SK-N-SH (cell line): Measurements from ENCODE around the gene RBM33. TPM values are rescaled to one million over a fixed set of nuclear protein-coding genes. Genes with fewer than 3 reads are reported as not detected.

Experiments
- CTCF ChIA-PET: fragments of 300-600, 350-600 bp; formaldehyde crosslinking; extraction: SDS; loops from one replicate; lab custom pipeline; 2021; lab: Yijun Ruan, JAX
- POLR2A ChIA-PET: fragments of 350-600 bp; sonication (Branson Sonifier 250); formaldehyde crosslinking; extraction: SDS; loops from one replicate; lab custom pipeline; 2020; ENCODE audit warnings: antibody characterized with exemption, inconsistent platforms; lab: Yijun Ruan, JAX
- DNase-seq: peaks from one replicate; pipeline ENCODE4 v3.0.0; 2012
- H2AFZ ChIP-seq: fragments of 200-600 bp; sonication (generic); 2 replicates; pipeline ENCODE4 v1.8.1; 2016; ENCODE audit warnings: antibody characterized with exemption, mild to moderate bottlenecking, low read depth
- H3F3A ChIP-seq: fragments of 200-600 bp; sonication (generic); replicated peaks from 2 replicates; pipeline ENCODE3; 2016; ENCODE audit warnings: antibody characterized with exemption, mild to moderate bottlenecking; ENCODE audit not compliant: insufficient read depth
- H3K27ac ChIP-seq, 2 experiments: fragments of 200-500 bp in 1 of 2; fragments of 200-600 bp in 1 of 2; sonication (Bioruptor generic) in 1 of 2; sonication (generic), shearing (Covaris generic) in 1 of 2; 2 replicates each; pipeline versions ENCODE4 v1.5.1 to v1.6.1; 2014 to 2016; ENCODE audit warnings: low read depth in 2 of 2, inconsistent platforms in 1 of 2, low read length in 1 of 2, mild to moderate bottlenecking in 1 of 2, mixed read lengths in 1 of 2
- H3K27me3 ChIP-seq: fragments of 200-600 bp; sonication (generic), shearing (Covaris generic); 2 replicates; pipeline ENCODE4 v1.6.1; 2016; ENCODE audit warnings: mixed run types; ENCODE audit not compliant: insufficient read depth
- H3K36me3 ChIP-seq, 2 experiments: fragments of 200-500 bp in 1 of 2; fragments of 200-600 bp in 1 of 2; sonication (Bioruptor generic) in 1 of 2; sonication (generic) in 1 of 2; replicated peaks in 1 of 2; 2 replicates each; pipeline versions ENCODE3 to v1.5.1; 2014 to 2016; ENCODE audit warnings: low read length in 1 of 2, mild to moderate bottlenecking in 1 of 2; ENCODE audit not compliant: insufficient read depth in 2 of 2, control insufficient read depth in 1 of 2
- H3K4me1 ChIP-seq, 2 experiments: fragments of 200-500 bp in 1 of 2; fragments of 200-600 bp in 1 of 2; sonication (Bioruptor generic) in 1 of 2; sonication (generic), shearing (Covaris generic) in 1 of 2; 2 replicates each; pipeline versions ENCODE4 v1.5.1 to v1.6.1; 2014 to 2016; ENCODE audit warnings: low read depth in 1 of 2, low read length in 1 of 2, mixed run types in 1 of 2; ENCODE audit not compliant: insufficient read depth in 2 of 2, control insufficient read depth in 1 of 2
- H3K4me2 ChIP-seq: fragments of 200-600 bp; sonication (generic), shearing (Covaris generic); 2 replicates; pipeline ENCODE4 v1.6.1; 2017; ENCODE audit warnings: mixed run types
- H3K4me3 ChIP-seq, 2 experiments: fragments of 200-500 bp in 1 of 2; fragments of 200-600 bp in 1 of 2; sonication (Bioruptor generic) in 1 of 2; sonication (generic), shearing (Covaris generic) in 1 of 2; 2 replicates each; pipeline versions ENCODE4 v1.5.1 to v1.8.1; 2014 to 2016; ENCODE audit warnings: low read depth in 2 of 2, inconsistent platforms in 1 of 2, low read length in 1 of 2, mild to moderate bottlenecking in 1 of 2, mixed read lengths in 1 of 2, moderate library complexity in 1 of 2
- H3K79me2 ChIP-seq: fragments of 200-600 bp; sonication (generic); 2 replicates; pipeline ENCODE4 v1.8.1; 2017; ENCODE audit warnings: mild to moderate bottlenecking; ENCODE audit not compliant: insufficient read depth
- H3K9ac ChIP-seq: fragments of 200-600 bp; sonication (generic); 2 replicates; pipeline ENCODE4 v1.6.1; 2017; ENCODE audit warnings: mixed run types
- H3K9me2 ChIP-seq: fragments of 200-600 bp; sonication (generic); 2 replicates; pipeline ENCODE4 v1.6.1; 2017; ENCODE audit warnings: mixed run types
- H3K9me3 ChIP-seq: fragments of 200-600 bp; sonication (generic); 2 replicates; pipeline ENCODE4 v1.6.1; 2017; ENCODE audit warnings: mixed run types, mild to moderate bottlenecking, moderate library complexity
- H4K20me1 ChIP-seq: fragments of 200-600 bp; sonication (generic); 2 replicates; pipeline ENCODE4 v1.6.1; 2017; ENCODE audit warnings: mild to moderate bottlenecking, mixed run types; ENCODE audit not compliant: insufficient read depth
- CHD2 ChIP-seq: fragments of 150-350 bp; IDR thresholded peaks from 2 replicates; pipeline ENCODE4 v1.6.1; 2018; ENCODE audit warnings: low read length; ENCODE audit not compliant: partially characterized antibody
- CTCF ChIP-seq: fragments of 200-600 bp; sonication (generic); IDR thresholded peaks from 2 replicates; pipeline ENCODE4 v1.6.1; 2017; ENCODE audit warnings: antibody characterized with exemption, mild to moderate bottlenecking, moderate library complexity
- MEF2A ChIP-seq: IDR thresholded peaks from 2 replicates; pipeline ENCODE4 v1.4.0; 2012; ENCODE audit warnings: low read depth, borderline replicate concordance
- NFIC ChIP-seq: IDR thresholded peaks from 2 replicates; pipeline ENCODE4 v1.4.0; 2012; ENCODE audit warnings: borderline replicate concordance
- NRF1 ChIP-seq: IDR thresholded peaks from 2 replicates; pipeline ENCODE4 v1.6.1; 2012; ENCODE audit warnings: low read depth, mild to moderate bottlenecking, low read length
- RAD21 ChIP-seq: IDR thresholded peaks from 2 replicates; pipeline ENCODE4 v1.6.1; 2012; ENCODE audit warnings: mild to moderate bottlenecking, low read length
- REST ChIP-seq: IDR thresholded peaks from 2 replicates; pipeline ENCODE4 v1.6.1; 2012; ENCODE audit warnings: mild to moderate bottlenecking, low read depth, low read length, moderate library complexity
- RFX5 ChIP-seq: IDR thresholded peaks from 2 replicates; pipeline ENCODE4 v1.6.1; 2012; ENCODE audit warnings: mild to moderate bottlenecking, improper control_type of control experiment, low read length
- SIN3A ChIP-seq: IDR thresholded peaks from 2 replicates; pipeline ENCODE4 v1.6.1; 2012; ENCODE audit warnings: low read depth, mild to moderate bottlenecking, low read length, moderate library complexity, borderline replicate concordance
- SMC3 ChIP-seq: IDR thresholded peaks from 2 replicates; pipeline ENCODE4 v1.6.1; 2012; ENCODE audit warnings: low read depth, low read length, improper control_type of control experiment
- TEAD4 ChIP-seq: IDR thresholded peaks from 2 replicates; pipeline ENCODE4 v1.4.0; 2012; ENCODE audit warnings: mild to moderate bottlenecking, borderline replicate concordance; ENCODE audit not compliant: insufficient read depth
- USF1 ChIP-seq: IDR thresholded peaks from 2 replicates; pipeline ENCODE4 v1.4.0; 2012; ENCODE audit warnings: low read depth, borderline replicate concordance
- WGBS: methylation state at CpG from one replicate; pipeline ENCODE4 v1.1.6; 2017; ENCODE audit warnings: low lambda C conversion rate; 5-methylcytosine and 5-hydroxymethylcytosine counted together
- polyA plus RNA-seq, 3 experiments: library from polyadenylated mRNA; depleted of rRNA; stranded (reverse); fragments of >200 nt; gene quantifications; 2 replicates each; pipeline ENCODE4 v1.2.3, GENCODE V29; 2012

Gene RBM33
- polyA plus RNA-seq, 1 of the 3 experiments (the other 2 are of a cell fraction), result 13.8 TPM

GRCh38 chr7:155724327-155725005 lies 80.0 kb downstream of the RBM33 start:
- Histone ChIP-seq H3K36me3 (peaks cover 54 to 55% of the 10 kb centered on the region in 2 experiments), H3K9me2 (no peaks in the 10 kb centered on the region), H3K9ac (no peak overlapping the region), H3F3A (no peaks in the 10 kb centered on the region), H3K27ac (no peak overlapping the region), H3K4me3 (no peak overlapping the region), H3K9me3 (no peaks in the 10 kb centered on the region), H3K79me2 (peaks cover 68% of the 10 kb centered on the region), H2AFZ (no peak overlapping the region), H4K20me1 (peaks cover 52% of the 10 kb centered on the region), H3K4me2 (no peak overlapping the region), H3K4me1 (peaks cover 0 to 10% of the 10 kb centered on the region in 2 experiments; a peak in 2 of 4 replicates), H3K27me3 (no peaks in the 10 kb centered on the region)
- peak; percentile 40; the same call in 1 of the 2 replicates for TF ChIP-seq CTCF
- no peak for TF ChIP-seq REST
- peak; percentile 22; the same call in 1 of the 2 replicates for TF ChIP-seq RAD21
- peak; percentile 58 for DNase-seq
- CTCF ChIA-PET, result interaction anchor here (0.9 to 3.4 kb wide), 3 partner anchors 18 to 126 kb away, joined by 3 to 19 read pairs (median 3); no protein-coding TSS in a partner anchor
- POLR2A ChIA-PET, result no interaction called here
- WGBS, result 95% methylated on average over 14 of the region's 14 CpGs

GRCh38 chr7:155725006-155725355 lies 80.5 kb downstream of the RBM33 start:
- H3K27me3 ChIP-seq, result no peaks in the 10 kb centered on the region
- no peak overlapping the region for H3K27ac ChIP-seq
- ChIA-PET CTCF (interaction anchor here (0.9 to 3.4 kb wide), 2 partner anchors 81 to 126 kb away, joined by 3 to 19 read pairs; no protein-coding TSS in a partner anchor), POLR2A (no interaction called here)
- H3K9me2 ChIP-seq, result no peaks in the 10 kb centered on the region
- H3K9me3 ChIP-seq, result no peaks in the 10 kb centered on the region
- DNase-seq, result no peak
- no peak overlapping the region for H3K9ac ChIP-seq
- H3K4me2 ChIP-seq, result no peak overlapping the region
- peaks cover 68% of the 10 kb centered on the region for H3K79me2 ChIP-seq
- H3F3A ChIP-seq, result no peaks in the 10 kb centered on the region
- peaks cover 0 to 12% of the 10 kb centered on the region in 2 experiments; a peak in 2 of 4 replicates for H3K4me1 ChIP-seq
- H3K4me3 ChIP-seq, result no peak overlapping the region
- H2AFZ ChIP-seq, result no peak overlapping the region
- 99% methylated on average over 2 of the region's 2 CpGs for WGBS
- peaks cover 50% of the 10 kb centered on the region in 2 experiments for H3K36me3 ChIP-seq
- peaks cover 52% of the 10 kb centered on the region for H4K20me1 ChIP-seq
- TF ChIP-seq NFIC, result no peak
- TF ChIP-seq SMC3, result no peak
- no peak for TF ChIP-seq RFX5
- TF ChIP-seq TEAD4, result no peak
- no peak for TF ChIP-seq USF1
- no peak for TF ChIP-seq MEF2A
- TF ChIP-seq CTCF, result no peak
- no peak for TF ChIP-seq REST
- no peak for TF ChIP-seq SIN3A
- no peak for TF ChIP-seq NRF1
- TF ChIP-seq CHD2, result no peak
